ENCODE measurements around the gene PIK3R5.
"Not testable (repeated sequence)": the region's sequence is repeated elsewhere in the genome, so short reads cannot be mapped to it uniquely, and the experiment has no call there.

PIK3R5 gene

GRCh38 chr17:8994319-8994718, 28.8 kb upstream of the PIK3R5 start:
- peaks cover 0 to 4% (median 0%) of the 10 kb centered on the region in 11 experiments; a peak in 4 of 22 replicates for H3K27me3 ChIP-seq
- no peaks in the 10 kb centered on the region; a peak in 1 of 22 replicates for H4K20me1 ChIP-seq
- 0 out of 22 replicates have a peak, but pooled peaks cover 0 to 5% (median 0%) of the 10 kb centered on the region in 11 experiments for H3K9me3 ChIP-seq (replicated peaks in 1 of 11)
- H3K9ac ChIP-seq, result no peak overlapping the region
- no peak overlapping the region for H3K27ac ChIP-seq
- H3K4me1 ChIP-seq, result peaks cover 0 to 13% (median 6%) of the 10 kb centered on the region in 10 experiments; a peak in 7 of 20 replicates
- H3K36me3 ChIP-seq, result no peaks in the 10 kb centered on the region
- H3K4me3 ChIP-seq, result no peak overlapping the region
- no peak overlapping the region for H3K4me2 ChIP-seq
- TF ChIP-seq Cebpa-rat (IDR thresholded peaks at IDR 0.05), result no peak

- H3K4me2 ChIP-seq, result peak overlapping the region in 3 of 11 experiments; percentile 2 to 7 (median 2); a peak in 2 of 22 replicates
- peaks cover 10 to 25% (median 18%) of the 10 kb centered on the region in 11 experiments for H3K9me3 ChIP-seq (replicated peaks in 1 of 11)
- no peak overlapping the region for H3K27ac ChIP-seq
- H3K9ac ChIP-seq, result no peak overlapping the region
- H3K36me3 ChIP-seq, result no peaks in the 10 kb centered on the region
- no peak for TF ChIP-seq Cebpa-rat (IDR thresholded peaks at IDR 0.05)
- peaks cover 0 to 13% (median 6%) of the 10 kb centered on the region in 10 experiments; a peak in 7 of 20 replicates for H3K4me1 ChIP-seq
- no peaks in the 10 kb centered on the region for H4K20me1 ChIP-seq
- no peak overlapping the region for H3K4me3 ChIP-seq
- H3K27me3 ChIP-seq, result no peaks in the 10 kb centered on the region
Measured at GRCh38 chr17:8991514-8992285, 26.2 kb upstream of the PIK3R5 start.

GRCh38 chr17:8988263-8988935, 22.9 kb upstream of the PIK3R5 start:
- H3K4me1 ChIP-seq, result peaks cover 15 to 24% (median 18%) of the 10 kb centered on the region in 10 experiments
- not testable (repeated sequence) for H3K9ac ChIP-seq, H3K4me3 ChIP-seq, H3K4me2 ChIP-seq, H3K27ac ChIP-seq, H4K20me1 ChIP-seq, H3K36me3 ChIP-seq, H3K27me3 ChIP-seq
- H3K9me3 ChIP-seq (replicated peaks in 1 of 11), result peaks cover 15 to 39% (median 31%) of the 10 kb centered on the region in 11 experiments

- Histone ChIP-seq H3K4me1 (peaks cover 10 to 22% (median 17%) of the 10 kb centered on the region in 10 experiments), H3K27me3 (no peaks in the 10 kb centered on the region), H3K36me3 (no peaks in the 10 kb centered on the region), H4K20me1 (no peaks in the 10 kb centered on the region), H3K9ac (no peak overlapping the region), H3K4me2 (peak overlapping the region; percentile 13 to 58 (median 41); a peak in 17 of 22 replicates), H3K4me3 (no peak overlapping the region), H3K27ac (no peak overlapping the region), H3K9me3 (replicated peaks in 1 of 11) (peaks cover 15 to 39% (median 31%) of the 10 kb centered on the region in 11 experiments)
- TF ChIP-seq Cebpa-rat (IDR thresholded peaks at IDR 0.05), result no peak
Measured at GRCh38 chr17:8986295-8986694, 20.8 kb upstream of the PIK3R5 start.

- H3K9ac ChIP-seq, result no peak overlapping the region
- H3K27ac ChIP-seq, result peak overlapping the region in 1 of 11 experiments; percentile 3; a peak in 1 of 22 replicates
- H3K9me3 ChIP-seq (replicated peaks in 1 of 11), result peaks cover 15 to 35% (median 31%) of the 10 kb centered on the region in 11 experiments
- H3K27me3 ChIP-seq, result no peaks in the 10 kb centered on the region
- H3K4me2 ChIP-seq, result peak overlapping the region; percentile 13 to 58 (median 41); a peak in 18 of 22 replicates
- H4K20me1 ChIP-seq, result no peaks in the 10 kb centered on the region
- H3K36me3 ChIP-seq, result no peaks in the 10 kb centered on the region
- H3K4me1 ChIP-seq, result peaks cover 10 to 22% (median 17%) of the 10 kb centered on the region in 10 experiments
- no peak for TF ChIP-seq Cebpa-rat (IDR thresholded peaks at IDR 0.05)
- no peak overlapping the region for H3K4me3 ChIP-seq
Measured at GRCh38 chr17:8985054-8985701, 19.7 kb upstream of the PIK3R5 start.

GRCh38 chr17:8984225-8984624, 18.7 kb upstream of the PIK3R5 start:
- H4K20me1 ChIP-seq, H3K36me3 ChIP-seq, H3K27ac ChIP-seq, H3K4me3 ChIP-seq, H3K9ac ChIP-seq, H3K27me3 ChIP-seq, H3K4me2 ChIP-seq: not testable (repeated sequence)
- Histone ChIP-seq H3K4me1 (peaks cover 10 to 20% (median 12%) of the 10 kb centered on the region in 10 experiments), H3K9me3 (replicated peaks in 1 of 11) (peaks cover 15 to 35% (median 31%) of the 10 kb centered on the region in 11 experiments)

GRCh38 chr17:8981443-8981842, 15.9 kb upstream of the PIK3R5 start:
- no peaks in the 10 kb centered on the region for H4K20me1 ChIP-seq
- H3K27ac ChIP-seq, result no peak overlapping the region
- H3K4me1 ChIP-seq, result peaks cover 10 to 20% (median 12%) of the 10 kb centered on the region in 10 experiments
- H3K36me3 ChIP-seq, result no peaks in the 10 kb centered on the region
- H3K4me3 ChIP-seq, result no peak overlapping the region
- H3K27me3 ChIP-seq, result no peaks in the 10 kb centered on the region
- H3K9me3 ChIP-seq (replicated peaks in 1 of 11), result peaks cover 5 to 18% (median 11%) of the 10 kb centered on the region in 11 experiments; a peak in 20 of 22 replicates
- no peak overlapping the region for H3K4me2 ChIP-seq
- no peak overlapping the region for H3K9ac ChIP-seq
- no peak for TF ChIP-seq Cebpa-rat (IDR thresholded peaks at IDR 0.05)

- Histone ChIP-seq H3K4me2 (no peak overlapping the region), H3K4me1 (peaks cover 0 to 5% (median 0%) of the 10 kb centered on the region in 10 experiments; a peak in 5 of 20 replicates), H4K20me1 (no peaks in the 10 kb centered on the region), H3K4me3 (no peak overlapping the region), H3K27me3 (no peaks in the 10 kb centered on the region), H3K36me3 (no peaks in the 10 kb centered on the region), H3K9me3 (replicated peaks in 1 of 11) (peaks cover 0 to 5% (median 2%) of the 10 kb centered on the region in 11 experiments; a peak in 12 of 22 replicates), H3K27ac (no peak overlapping the region), H3K9ac (no peak overlapping the region)
- TF ChIP-seq Cebpa-rat (IDR thresholded peaks at IDR 0.05), result no peak
Measured at GRCh38 chr17:8979715-8980114, 14.2 kb upstream of the PIK3R5 start.

GRCh38 chr17:8976638-8977037, 11.1 kb upstream of the PIK3R5 start:
- Histone ChIP-seq H3K27me3 (no peaks in the 10 kb centered on the region), H3K36me3 (no peaks in the 10 kb centered on the region), H3K9me3 (replicated peaks in 1 of 11) (peaks cover 0 to 5% (median 0%) of the 10 kb centered on the region in 11 experiments; a peak in 6 of 22 replicates), H3K9ac (no peak overlapping the region), H3K4me3 (no peak overlapping the region), H3K27ac (no peak overlapping the region), H3K4me1 (no peaks in the 10 kb centered on the region), H3K4me2 (no peak overlapping the region), H4K20me1 (no peaks in the 10 kb centered on the region)
- no peak for TF ChIP-seq Cebpa-rat (IDR thresholded peaks at IDR 0.05)

Data from BLaER1 treated with 17β-estradiol and CSF1 and Interleukin-3, amounts not matched to agents 10 nM and 100 nM (cell line).